Fibroblast of skin of back (primary cell): Measurements from ENCODE around the gene KLHDC4.

Source experiments
- DNase-seq: peaks from one replicate; pipeline ENCODE4 v3.0.0-alpha.2; 2013

The KLHDC4 gene

GRCh38 chr16:87698241-87698640, 67.5 kb downstream of the KLHDC4 start:
- DNase-seq = no peak

GRCh38 chr16:87697792-87698191, 68.0 kb downstream of the KLHDC4 start:
- no peak for DNase-seq

DNA sequence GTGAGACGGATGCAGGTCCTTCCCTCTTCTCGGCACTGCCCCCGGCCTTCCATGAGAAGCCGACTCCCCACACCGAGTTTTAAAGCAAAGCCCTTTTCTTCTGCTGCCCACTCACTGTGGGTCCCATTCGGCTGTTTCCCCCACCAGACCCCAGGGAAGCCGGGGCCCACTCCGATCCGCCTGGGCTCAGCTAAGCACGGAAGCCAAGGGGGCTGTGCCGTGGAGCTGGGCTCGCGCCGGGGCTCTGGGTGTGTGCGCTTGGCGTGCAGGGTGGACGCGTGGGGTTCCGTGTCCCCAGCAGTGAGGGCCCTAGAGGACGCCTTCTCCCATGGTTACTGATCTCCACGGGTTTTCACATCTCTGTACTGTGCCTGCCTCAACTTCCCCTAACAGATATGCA, 68.5 kb downstream of the KLHDC4 start:
- DNase-seq = no peak

DNA sequence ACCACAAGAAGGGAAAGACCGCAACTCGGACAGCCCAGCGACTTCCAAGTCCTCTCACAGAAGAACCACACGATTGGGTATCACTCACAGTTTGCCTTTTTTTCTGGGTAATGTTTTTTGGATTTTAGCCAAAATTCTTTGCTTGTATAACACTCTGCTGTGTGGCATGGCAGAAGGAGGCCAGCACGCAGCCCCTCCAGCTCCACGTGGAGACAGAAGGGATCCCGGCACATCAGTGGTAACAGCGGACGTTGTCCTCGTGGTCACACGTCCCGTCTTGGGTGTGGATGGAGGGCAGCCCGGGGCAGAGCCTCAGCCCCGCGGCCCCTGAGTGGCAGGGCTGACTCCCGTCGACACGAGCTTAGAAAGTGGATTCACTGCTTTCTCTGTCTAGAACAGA, 69.1 kb downstream of the KLHDC4 start:
- DNase-seq = no peak

DNA sequence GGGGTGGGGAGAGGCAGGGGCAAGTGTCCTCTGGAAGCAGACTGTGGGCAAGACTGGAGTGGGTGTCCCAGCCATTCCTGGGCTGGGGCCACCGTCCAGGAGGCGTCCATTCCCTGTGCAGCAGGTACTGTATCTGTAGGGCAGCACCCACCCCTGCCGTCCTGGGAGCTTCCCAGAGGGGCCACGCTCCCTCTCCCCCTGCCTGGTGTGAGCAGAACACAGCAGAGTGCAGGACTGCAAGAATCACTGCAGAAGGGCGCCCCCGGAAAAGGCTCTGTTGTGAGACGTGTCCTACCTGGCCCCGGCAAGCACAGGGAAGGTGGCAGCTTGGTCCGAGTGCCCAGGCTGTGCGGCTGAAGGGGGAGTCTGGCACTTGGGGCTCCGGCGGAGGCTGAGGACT, 70.3 kb downstream of the KLHDC4 start:
- DNase-seq = no peak

DNA sequence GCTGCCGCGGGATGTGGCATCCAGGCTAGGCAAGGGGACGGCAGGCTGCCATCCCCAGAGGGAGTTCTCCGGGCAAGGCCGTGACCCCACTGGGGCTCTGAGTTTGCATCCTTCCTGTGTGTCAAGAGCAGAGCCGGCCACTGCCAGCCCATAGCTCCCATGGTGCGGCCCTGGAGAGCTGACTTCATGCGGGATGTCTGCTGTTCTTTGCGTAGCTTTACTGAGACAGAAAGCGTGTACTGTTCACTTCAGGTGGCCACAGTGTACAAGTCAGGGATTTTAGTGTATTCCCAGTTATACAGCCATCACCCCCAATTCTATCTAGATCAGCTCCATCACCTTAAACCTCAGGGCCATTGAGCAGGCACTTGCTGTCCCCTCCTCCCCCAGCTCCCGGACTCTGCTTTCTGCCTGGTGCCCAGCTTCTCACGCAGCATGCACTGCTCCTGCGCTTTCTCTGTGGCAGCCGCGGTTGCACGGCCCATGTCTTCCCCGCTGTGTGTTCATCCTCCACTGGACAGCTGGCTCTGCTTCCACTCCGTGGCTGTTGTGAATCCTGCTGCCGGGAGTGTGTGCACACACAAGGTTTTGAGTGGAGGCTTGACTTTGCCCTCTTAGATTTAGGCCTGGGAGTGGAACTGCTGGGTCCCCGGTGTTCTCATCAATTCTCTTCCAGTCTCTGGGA, 71.2 kb downstream of the KLHDC4 start:
- DNase-seq = no peak

DNA sequence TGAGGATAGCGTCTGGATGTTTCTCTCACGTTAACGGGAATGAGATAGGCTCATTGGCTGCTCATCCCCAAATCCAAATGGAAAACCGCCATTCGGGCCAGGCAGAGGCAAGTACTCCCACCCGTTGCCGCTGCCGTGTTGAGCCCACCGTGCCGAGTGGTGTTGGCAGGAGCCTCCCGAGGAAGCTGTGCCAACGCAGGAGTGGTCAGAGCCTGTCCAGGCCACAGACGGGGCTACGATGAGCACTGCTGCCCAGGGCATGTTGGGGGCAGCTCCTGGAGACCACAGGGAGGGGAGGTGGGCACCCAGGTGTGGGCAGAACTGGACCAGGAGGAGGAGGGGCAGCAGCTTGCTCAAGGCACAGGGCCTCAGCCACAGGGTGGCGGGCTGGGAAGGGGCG, 72.0 kb downstream of the KLHDC4 start:
- DNase-seq = no peak

DNA sequence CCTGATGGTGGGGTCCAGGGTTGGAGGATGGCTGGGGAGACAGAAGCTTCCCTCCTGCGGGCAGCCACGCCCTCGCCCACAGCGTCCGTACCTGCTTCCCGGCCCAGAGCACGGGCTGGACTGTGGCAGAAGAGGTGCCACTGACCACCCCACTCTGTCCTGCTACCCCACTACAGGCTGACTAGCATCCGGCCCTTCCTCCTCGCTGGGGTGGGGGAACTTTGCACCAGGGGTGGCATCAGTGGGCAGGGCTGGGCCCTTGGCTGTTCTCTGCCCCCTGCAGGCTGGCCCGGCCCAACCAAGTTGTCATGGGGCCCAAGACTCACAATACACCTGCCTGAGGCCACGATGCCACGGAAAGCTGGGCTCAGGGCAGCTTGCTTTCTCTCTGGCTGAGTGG, 73.0 kb downstream of the KLHDC4 start:
- DNase-seq = no peak

GRCh38 chr16:87692176-87692575, 73.6 kb downstream of the KLHDC4 start:
- DNase-seq = no peak

DNA sequence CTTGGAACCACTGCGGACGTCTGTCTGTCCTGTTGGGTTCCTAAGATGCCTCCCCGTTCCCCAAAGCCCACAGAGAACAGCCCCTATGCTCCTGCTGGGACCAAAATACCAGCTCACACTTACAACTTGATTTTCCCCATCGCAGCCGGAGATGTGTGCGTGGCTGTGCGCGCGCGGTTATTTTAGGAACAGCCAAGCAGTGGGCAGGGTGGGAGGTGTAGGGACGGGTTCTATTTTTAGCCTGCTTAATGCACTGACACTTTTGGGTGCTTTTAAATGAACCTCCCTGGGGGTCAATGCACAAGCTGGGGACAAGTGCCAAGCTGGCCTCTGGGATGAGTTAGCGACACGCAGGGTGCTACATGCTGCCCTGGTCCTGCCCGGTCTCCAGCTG, 74.1 kb downstream of the KLHDC4 start:
- no peak for DNase-seq

GRCh38 chr16:87690911-87691685, 74.7 kb downstream of the KLHDC4 start:
- no peak for DNase-seq

- DNase-seq = no peak
Measured at GRCh38 chr16:87689956-87690465, 75.8 kb downstream of the KLHDC4 start.

- no peak for DNase-seq
Measured at GRCh38 chr16:87688876-87689815, 76.6 kb downstream of the KLHDC4 start.

DNA sequence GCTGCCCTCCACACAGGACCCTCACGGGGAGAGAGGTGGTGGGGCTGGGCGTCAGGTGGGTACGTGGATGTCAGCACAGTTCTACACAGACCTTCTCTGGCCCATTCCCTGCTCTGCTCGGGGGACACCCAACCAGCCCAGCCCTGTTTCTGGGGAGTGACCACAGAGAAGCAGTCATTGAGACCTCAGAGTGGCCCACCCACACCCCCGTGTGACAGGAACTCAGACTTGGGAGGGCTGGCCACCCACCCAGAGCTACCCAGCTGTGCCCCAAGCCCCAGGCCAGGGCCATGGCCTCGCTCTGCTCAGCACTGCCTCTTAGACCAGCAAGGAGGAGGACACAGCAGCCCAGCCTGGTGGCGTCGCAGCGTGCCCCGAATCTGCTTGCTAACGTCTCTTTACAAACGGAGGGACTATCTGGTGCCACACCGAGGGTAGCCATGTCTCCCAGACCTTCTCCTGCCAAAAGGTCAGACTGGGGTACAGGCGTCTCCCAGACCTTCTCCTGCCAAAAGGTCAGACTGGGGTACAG, 77.7 kb downstream of the KLHDC4 start:
- DNase-seq = no peak

- DNase-seq = no peak
Measured at GRCh38 chr16:87687126-87687910, 78.5 kb downstream of the KLHDC4 start.

- no peak for DNase-seq
Measured at GRCh38 chr16:87686697-87687096, 79.1 kb downstream of the KLHDC4 start.

- DNase-seq = no peak
Measured at GRCh38 chr16:87685766-87686165, 80.0 kb downstream of the KLHDC4 start.

GRCh38 chr16:87685405-87685755, 80.4 kb downstream of the KLHDC4 start:
- DNase-seq = no peak

- DNase-seq = no peak
Measured at GRCh38 chr16:87684711-87685404, 80.9 kb downstream of the KLHDC4 start.

- no peak for DNase-seq
Measured at GRCh38 chr16:87684106-87684677, 81.6 kb downstream of the KLHDC4 start.

GRCh38 chr16:87682852-87683399, 82.9 kb downstream of the KLHDC4 start:
- DNase-seq = no peak
